HepG2 (cell line): ENCODE results near the gene SMYD1. TPM values are rescaled to one million over a fixed set of nuclear protein-coding genes. Genes with fewer than 3 reads are reported as not detected.
A peak's percentile ranks its signal among the peaks of the same experiment; 100 is the strongest.

ENCODE experiments used
- AGO2 ChIP-seq: fragments of 200-400 bp; formaldehyde crosslinking; optimal IDR thresholded peaks from 2 replicates; pipeline ENCODE3; 2017; ENCODE audit warnings: mild to moderate bottlenecking, low read depth, low read length, moderate library complexity
- AKAP8 ChIP-seq: sonication (generic); formaldehyde crosslinking; IDR thresholded peaks from 2 replicates; pipeline ENCODE4 v1.5.1; 2020; ENCODE audit warnings: mild to moderate bottlenecking, missing genetic modification reagents
- ATRX ChIP-seq: sonication (generic); formaldehyde crosslinking; IDR thresholded peaks from 2 replicates; pipeline ENCODE4 v1.4.0; 2020; ENCODE audit warnings: missing genetic modification reagents, borderline replicate concordance
- ERF ChIP-seq: IDR thresholded peaks from 2 replicates; pipeline ENCODE4 v1.6.1; 2018; ENCODE audit warnings: missing biosample characterization, missing genetic modification reagents
- FOSL2 ChIP-seq: sonication (generic); formaldehyde crosslinking; IDR thresholded peaks from 2 replicates; pipeline ENCODE4 v1.4.0; 2020; ENCODE audit warnings: missing genetic modification reagents
- FOXP1 ChIP-seq, 2 experiments: fragments of 450-650 bp in 1 of 2; IDR thresholded peaks; 2 replicates each; pipeline ENCODE4 v1.6.1; 2017 to 2018; ENCODE audit warnings: antibody characterized with exemption in 1 of 2
- HDAC2 ChIP-seq: sonication (generic); formaldehyde crosslinking; IDR thresholded peaks from 2 replicates; pipeline ENCODE4 v1.4.0; 2020; ENCODE audit warnings: missing genetic modification reagents
- HNRNPL ChIP-seq: fragments of 200-400 bp; formaldehyde crosslinking; IDR thresholded peaks from 2 replicates; pipeline ENCODE4 v1.6.1; 2017; ENCODE audit warnings: mild to moderate bottlenecking, low read depth, low read length
- MAFF ChIP-seq: IDR thresholded peaks from 2 replicates; pipeline ENCODE4 v1.6.1; 2011; ENCODE audit warnings: low read depth, low read length, improper control_type of control experiment
- MAFG ChIP-seq: sonication (generic); formaldehyde crosslinking; IDR thresholded peaks from 2 replicates; pipeline ENCODE4 v1.5.1; 2020; ENCODE audit warnings: mild to moderate bottlenecking, missing genetic modification reagents
- NCOA1 ChIP-seq: sonication (generic); formaldehyde crosslinking; IDR thresholded peaks from 2 replicates; pipeline ENCODE4 v1.9.0; 2021; ENCODE audit warnings: missing genetic modification reagents
- NFE2L1 ChIP-seq: sonication (generic); formaldehyde crosslinking; IDR thresholded peaks from 2 replicates; pipeline ENCODE4 v1.4.0; 2020; ENCODE audit warnings: missing genetic modification reagents, mild to moderate bottlenecking, borderline replicate concordance
- NR2F2 ChIP-seq: IDR thresholded peaks from 2 replicates; pipeline ENCODE4 v1.6.1; 2012; ENCODE audit warnings: low read depth, inconsistent platforms, borderline replicate concordance
- PLRG1 ChIP-seq: fragments of 450-650 bp; conservative IDR thresholded peaks from 2 replicates; pipeline ENCODE4 v1.6.1; 2016
- PTBP1 ChIP-seq: fragments of 200-400 bp; formaldehyde crosslinking; IDR thresholded peaks from 2 replicates; pipeline ENCODE4 v1.6.1; 2018; ENCODE audit warnings: low read length, low read depth; ENCODE audit not compliant: poor library complexity, severe bottlenecking
- RAD21 ChIP-seq: fragments of 450-650 bp; formaldehyde crosslinking; IDR thresholded peaks from 2 replicates; pipeline ENCODE4 v1.5.0; 2020; ENCODE audit warnings: mild to moderate bottlenecking
- U2AF1 ChIP-seq: fragments of 200-400 bp; formaldehyde crosslinking; optimal IDR thresholded peaks from 2 replicates; pipeline ENCODE3; 2017; ENCODE audit warnings: mild to moderate bottlenecking, low read depth, low read length
- ZBTB21 ChIP-seq: sonication (generic); formaldehyde crosslinking; IDR thresholded peaks from 2 replicates; pipeline ENCODE4 v1.4.0; 2020; ENCODE audit warnings: missing genetic modification reagents
- ZNF331 ChIP-seq: sonication (generic); formaldehyde crosslinking; IDR thresholded peaks from 2 replicates; pipeline ENCODE4 v1.4.0; 2020; ENCODE audit warnings: missing genetic modification reagents
- ZNF44 ChIP-seq: sonication (generic); formaldehyde crosslinking; IDR thresholded peaks from 2 replicates; pipeline ENCODE4 v1.5.1; 2020; ENCODE audit warnings: mild to moderate bottlenecking, missing genetic modification reagents
- ZNF496 ChIP-seq: sonication (generic); formaldehyde crosslinking; IDR thresholded peaks from 2 replicates; pipeline ENCODE4 v1.8.1; 2023; ENCODE audit warnings: mild to moderate bottlenecking, moderate library complexity, missing genetic modification reagents; ENCODE audit not compliant: insufficient replicate concordance
- ZNF629 ChIP-seq: sonication (generic); formaldehyde crosslinking; conservative IDR thresholded peaks from 2 replicates; pipeline ENCODE4 v1.5.0; 2020; ENCODE audit warnings: missing genetic modification reagents
- ZNF672 ChIP-seq: sonication (generic); formaldehyde crosslinking; IDR thresholded peaks from 2 replicates; pipeline ENCODE4 v1.8.1; 2022; ENCODE audit warnings: missing genetic modification reagents
- ZNF850 ChIP-seq: sonication (generic); formaldehyde crosslinking; conservative IDR thresholded peaks from 2 replicates; pipeline ENCODE4 v1.9.0; 2021; ENCODE audit warnings: mild to moderate bottlenecking, missing genetic modification reagents
- ZSCAN12 ChIP-seq: sonication (generic); formaldehyde crosslinking; IDR thresholded peaks from 2 replicates; pipeline ENCODE4 v1.9.0; 2021; ENCODE audit warnings: mild to moderate bottlenecking, missing genetic modification reagents
- polyA plus RNA-seq, 8 experiments: library from polyadenylated mRNA; depleted of rRNA in 3 of 8; stranded (reverse) in 7 of 8; unstranded in 1 of 8; fragments of >200 nt; fragmentation: Illumina TruSeq in 4 of 8; extraction: Trizol in 4 of 8; gene quantifications; 2 replicates each; pipeline versions ENCODE4 v1.2.1 to v1.2.3, GENCODE V29; 2011 to 2016; ENCODE audit warnings: low read depth in 4 of 8, missing spikeins in 1 of 8, mixed read lengths in 1 of 8; ENCODE audit not compliant: insufficient read depth in 1 of 8
- total RNA-seq, 5 experiments: library from RNA; depleted of rRNA; stranded (reverse); fragments of >200 nt; fragmentation: Illumina TruSeq; extraction: Trizol; gene quantifications; 2 replicates each; pipeline ENCODE4 v1.2.3, GENCODE V29; 2016; ENCODE audit warnings: low read depth in 1 of 5
- TF ChIP-seq, protein P1 (sequence below): sonication (generic); formaldehyde crosslinking; IDR thresholded peaks from 2 replicates; pipeline ENCODE4 v1.4.0; 2020; ENCODE audit warnings: missing genetic modification reagents
- TF ChIP-seq, protein P2 (sequence below): sonication (generic); formaldehyde crosslinking; IDR thresholded peaks from 2 replicates; pipeline ENCODE4 v1.8.0; 2022; ENCODE audit warnings: mild to moderate bottlenecking, missing genetic modification reagents, borderline replicate concordance
- TF ChIP-seq, protein P3 (sequence below): sonication (generic); formaldehyde crosslinking; IDR thresholded peaks from 2 replicates; pipeline ENCODE4 v1.9.0; 2021; ENCODE audit warnings: missing genetic modification reagents, borderline replicate concordance
- TF ChIP-seq, protein P4 (sequence below): sonication (generic); formaldehyde crosslinking; IDR thresholded peaks from 2 replicates; pipeline ENCODE4 v1.5.0; 2020; ENCODE audit warnings: mild to moderate bottlenecking, missing genetic modification reagents

The SMYD1 gene
- total and polyA plus RNA-seq, 2 of the 13 experiments (the other 11 are each of a cell fraction or from before 2014, with no cell fraction given), result not detected

DNA sequence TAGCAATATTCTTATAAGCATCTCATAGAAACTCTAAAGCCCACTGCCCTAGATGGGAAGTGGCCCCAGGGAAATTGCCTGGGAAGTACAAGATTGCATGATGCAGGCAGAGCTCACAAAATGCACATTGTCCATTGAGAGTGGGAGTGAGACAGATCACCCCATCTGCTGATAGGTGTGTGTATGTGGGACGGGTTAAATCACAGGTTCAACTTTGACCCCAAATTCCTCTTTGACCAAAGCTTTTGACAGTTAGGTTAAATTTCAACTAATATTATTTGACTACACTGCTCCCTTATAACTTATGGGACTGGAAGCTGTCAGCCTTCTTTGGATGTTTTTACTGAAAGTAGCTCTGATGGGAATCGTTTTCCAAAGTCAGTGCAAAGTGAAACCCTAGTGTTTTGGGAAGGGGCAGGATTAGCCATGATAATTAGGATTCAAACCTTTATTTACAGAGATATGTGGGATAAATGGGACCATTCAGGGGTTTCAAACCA, 71.6 kb downstream of the SMYD1 start (continued):
- TF ChIP-seq ZNF850 (CRISPR knock-in tag) (no peak), ZNF44 (CRISPR knock-in tag) (peak; percentile 83; the same call in 1 of the 2 replicates), MAFF (no peak), RAD21 (CRISPR knock-in tag) (no peak), ERF (CRISPR knock-in tag) (peak; percentile 74), PTBP1 (no peak), ZSCAN12 (CRISPR knock-in tag) (no peak), ZBTB21 (CRISPR knock-in tag) (no peak), HDAC2 (CRISPR knock-in tag) (peak; percentile 94), ZNF496 (CRISPR knock-in tag) (no peak), FOSL2 (CRISPR knock-in tag) (peak; percentile 73), AGO2 (no peak), U2AF1 (no peak), MAFG (CRISPR knock-in tag) (no peak), ZNF629 (peak; percentile 54; the same call in 1 of the 2 replicates), NCOA1 (CRISPR knock-in tag) (no peak), ATRX (CRISPR knock-in tag) (no peak), ZNF331 (CRISPR knock-in tag) (peak; percentile 87), PLRG1 (no peak), NR2F2 (peak; percentile 92), ZNF672 (CRISPR knock-in tag) (no peak), FOXP1 (IDR thresholded peaks at IDR 0.05) (no peak), FOXP1 (CRISPR knock-in tag; IDR thresholded peaks at IDR 0.05) (peak; percentile 82; the same call in 1 of the 2 replicates), NFE2L1 (CRISPR knock-in tag) (no peak), HNRNPL (no peak), AKAP8 (no peak)
- TF ChIP-seq, protein P1, sequence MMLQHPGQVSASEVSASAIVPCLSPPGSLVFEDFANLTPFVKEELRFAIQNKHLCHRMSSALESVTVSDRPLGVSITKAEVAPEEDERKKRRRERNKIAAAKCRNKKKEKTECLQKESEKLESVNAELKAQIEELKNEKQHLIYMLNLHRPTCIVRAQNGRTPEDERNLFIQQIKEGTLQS (CRISPR knock-in tag), result no peak
- TF ChIP-seq, protein P2, sequence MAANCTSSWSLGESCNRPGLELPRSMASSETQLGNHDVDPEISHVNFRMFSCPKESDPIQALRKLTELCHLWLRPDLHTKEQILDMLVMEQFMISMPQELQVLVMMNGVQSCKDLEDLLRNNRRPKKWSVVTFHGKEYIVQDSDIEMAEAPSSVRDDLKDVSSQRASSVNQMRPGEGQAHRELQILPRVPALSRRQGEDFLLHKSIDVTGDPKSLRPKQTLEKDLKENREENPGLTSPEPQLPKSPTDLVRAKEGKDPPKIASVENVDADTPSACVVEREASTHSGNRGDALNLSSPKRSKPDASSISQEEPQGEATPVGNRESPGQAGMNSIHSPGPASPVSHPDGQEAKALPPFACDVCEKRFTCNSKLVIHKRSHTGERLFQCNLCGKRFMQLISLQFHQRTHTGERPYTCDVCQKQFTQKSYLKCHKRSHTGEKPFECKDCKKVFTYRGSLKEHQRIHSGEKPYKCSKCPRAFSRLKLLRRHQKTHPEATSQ (CRISPR knock-in tag), result no peak
- TF ChIP-seq, protein P3, sequence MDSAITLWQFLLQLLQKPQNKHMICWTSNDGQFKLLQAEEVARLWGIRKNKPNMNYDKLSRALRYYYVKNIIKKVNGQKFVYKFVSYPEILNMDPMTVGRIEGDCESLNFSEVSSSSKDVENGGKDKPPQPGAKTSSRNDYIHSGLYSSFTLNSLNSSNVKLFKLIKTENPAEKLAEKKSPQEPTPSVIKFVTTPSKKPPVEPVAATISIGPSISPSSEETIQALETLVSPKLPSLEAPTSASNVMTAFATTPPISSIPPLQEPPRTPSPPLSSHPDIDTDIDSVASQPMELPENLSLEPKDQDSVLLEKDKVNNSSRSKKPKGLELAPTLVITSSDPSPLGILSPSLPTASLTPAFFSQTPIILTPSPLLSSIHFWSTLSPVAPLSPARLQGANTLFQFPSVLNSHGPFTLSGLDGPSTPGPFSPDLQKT (CRISPR knock-in tag), result no peak
- TF ChIP-seq, protein P4, sequence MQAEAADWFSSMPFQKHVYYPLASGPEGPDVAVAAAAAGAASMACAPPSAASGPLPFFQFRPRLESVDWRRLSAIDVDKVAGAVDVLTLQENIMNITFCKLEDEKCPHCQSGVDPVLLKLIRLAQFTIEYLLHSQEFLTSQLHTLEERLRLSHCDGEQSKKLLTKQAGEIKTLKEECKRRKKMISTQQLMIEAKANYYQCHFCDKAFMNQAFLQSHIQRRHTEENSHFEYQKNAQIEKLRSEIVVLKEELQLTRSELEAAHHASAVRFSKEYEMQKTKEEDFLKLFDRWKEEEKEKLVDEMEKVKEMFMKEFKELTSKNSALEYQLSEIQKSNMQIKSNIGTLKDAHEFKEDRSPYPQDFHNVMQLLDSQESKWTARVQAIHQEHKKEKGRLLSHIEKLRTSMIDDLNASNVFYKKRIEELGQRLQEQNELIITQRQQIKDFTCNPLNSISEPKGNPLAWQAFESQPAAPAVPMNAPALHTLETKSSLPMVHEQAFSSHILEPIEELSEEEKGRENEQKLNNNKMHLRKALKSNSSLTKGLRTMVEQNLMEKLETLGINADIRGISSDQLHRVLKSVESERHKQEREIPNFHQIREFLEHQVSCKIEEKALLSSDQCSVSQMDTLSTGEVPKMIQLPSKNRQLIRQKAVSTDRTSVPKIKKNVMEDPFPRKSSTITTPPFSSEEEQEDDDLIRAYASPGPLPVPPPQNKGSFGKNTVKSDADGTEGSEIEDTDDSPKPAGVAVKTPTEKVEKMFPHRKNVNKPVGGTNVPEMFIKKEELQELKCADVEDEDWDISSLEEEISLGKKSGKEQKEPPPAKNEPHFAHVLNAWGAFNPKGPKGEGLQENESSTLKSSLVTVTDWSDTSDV, result no peak
